ENCODE results near the gene RASSF3. TPM values are rescaled to one million over a fixed set of nuclear protein-coding genes. Genes with fewer than 3 reads are reported as not detected.
"Not testable (repeated sequence)": the region's sequence is repeated elsewhere in the genome, so short reads cannot be mapped to it uniquely, and the experiment has no call there.

The RASSF3 gene
- total RNA-seq, 1 donor from 2014 or later: 74.4 TPM

DNA sequence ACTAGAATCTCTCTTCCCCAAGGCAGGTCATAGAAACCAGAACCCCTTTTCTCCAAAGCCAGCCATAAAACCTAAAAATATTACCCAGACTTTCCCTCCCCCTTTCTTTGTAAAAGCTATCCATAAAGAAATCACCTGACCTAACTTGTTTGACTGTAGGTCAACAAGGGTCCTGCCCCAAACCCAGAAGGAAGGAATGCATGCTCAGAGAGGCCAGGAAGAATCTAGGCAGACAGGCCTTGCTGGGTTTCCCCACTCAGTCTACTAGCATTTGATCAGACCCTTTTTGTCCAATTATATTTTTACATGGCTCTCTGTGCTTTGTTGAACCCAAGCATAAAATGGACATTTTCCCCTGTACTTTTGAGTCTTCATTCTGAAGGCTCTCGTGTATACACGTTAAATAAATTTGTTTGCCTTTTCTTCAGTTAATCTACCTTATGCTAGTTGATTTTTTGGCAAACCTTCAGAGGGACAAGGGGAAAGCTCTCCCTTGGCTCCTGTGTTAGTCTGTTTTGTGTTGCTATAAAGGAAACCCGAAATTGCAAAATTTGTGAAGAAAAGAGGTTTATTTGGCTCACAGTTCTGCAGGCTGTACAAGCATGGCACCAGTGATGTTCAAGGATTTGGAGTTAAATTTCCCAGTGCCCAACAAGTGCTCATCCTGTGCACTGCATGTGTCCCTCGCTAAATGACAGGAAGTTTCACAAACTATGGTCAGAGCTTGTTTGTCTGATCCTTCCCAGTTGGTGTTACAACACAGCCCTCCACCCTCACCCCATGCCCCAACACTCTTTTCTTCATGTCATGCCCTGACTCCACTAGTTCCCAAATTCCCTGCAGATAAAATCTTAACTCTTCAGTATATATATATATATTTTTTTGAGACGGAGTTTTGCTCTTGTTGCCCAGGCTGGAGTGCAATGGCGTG, 14.2 kb upstream of the RASSF3 start:
- intact Hi-C loops (cut with micrococcal nuclease): no loop called here

DNA sequence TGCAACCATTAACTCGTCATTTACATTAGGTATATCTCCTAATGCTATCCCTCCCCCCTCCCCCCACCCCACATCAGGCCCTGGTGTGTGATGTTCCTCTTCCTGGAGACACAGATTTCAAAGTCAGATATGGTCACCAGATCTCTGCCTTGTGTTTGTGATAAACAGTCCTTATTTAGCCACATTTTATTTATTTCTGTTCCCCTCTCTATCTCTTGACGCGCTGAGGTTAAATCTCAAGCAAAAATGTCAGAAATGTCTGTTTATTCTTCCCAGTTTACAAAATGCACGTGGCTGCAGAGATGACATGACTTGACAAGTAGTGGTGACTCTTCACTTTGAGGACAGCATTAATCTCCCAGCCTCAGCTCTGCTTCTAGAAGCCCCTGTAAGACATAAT, 11.5 kb upstream of the RASSF3 start:
- intact Hi-C loops (cut with micrococcal nuclease): loop anchor here (1.0 kb wide), 1 partner anchor 10 kb away; no protein-coding TSS in a partner anchor

DNA sequence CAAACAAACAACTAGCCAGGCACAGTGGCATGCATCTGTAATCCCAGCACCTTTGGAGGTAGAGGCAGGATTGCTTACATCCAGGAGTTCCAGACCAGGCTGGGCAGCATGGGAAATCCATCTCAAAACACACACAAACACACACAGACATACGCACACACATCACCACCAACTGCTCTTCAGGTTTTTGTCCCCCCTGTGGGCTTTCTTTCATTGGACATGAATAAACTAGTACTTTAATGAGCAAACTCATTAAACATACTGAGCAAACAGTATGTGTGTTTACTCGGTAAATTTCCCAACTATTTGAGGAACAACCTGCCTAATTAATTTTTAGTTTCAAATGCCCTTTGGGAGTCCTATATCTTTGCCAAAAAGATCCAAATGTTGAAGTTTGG, 10.1 kb upstream of the RASSF3 start:
- intact Hi-C loops (cut with micrococcal nuclease): no loop called here

DNA sequence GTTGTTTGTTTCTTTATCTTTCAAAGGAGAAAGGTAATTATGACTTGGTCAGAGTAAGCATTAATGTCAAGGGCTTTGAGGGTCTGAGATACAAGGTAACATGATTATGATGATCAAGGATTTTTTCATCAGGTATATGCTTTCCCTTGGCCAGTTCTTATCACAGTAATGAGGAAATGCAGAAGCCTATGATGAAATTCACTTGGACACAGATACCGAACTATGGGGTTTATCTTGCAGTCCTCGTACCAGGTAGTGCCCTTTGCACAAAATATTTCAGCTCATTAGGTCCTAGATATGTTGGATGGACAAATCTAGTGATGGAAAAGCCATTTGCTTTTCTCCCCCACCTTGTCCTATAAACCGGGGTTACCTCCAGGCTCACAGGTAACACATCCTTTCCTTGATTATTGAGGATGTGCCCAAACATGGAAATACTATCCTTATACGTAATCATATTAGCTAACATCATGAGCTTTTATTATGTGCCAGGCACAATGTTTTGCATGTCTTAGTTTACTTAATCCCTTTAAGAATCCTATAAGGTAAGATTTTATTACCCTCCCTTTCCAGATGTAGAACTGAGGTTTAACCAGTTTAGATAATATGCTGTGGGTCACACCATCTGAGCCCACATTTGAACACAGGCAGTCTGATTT, 7.0 kb upstream of the RASSF3 start:
- intact Hi-C loops (cut with micrococcal nuclease): no loop called here

DNA sequence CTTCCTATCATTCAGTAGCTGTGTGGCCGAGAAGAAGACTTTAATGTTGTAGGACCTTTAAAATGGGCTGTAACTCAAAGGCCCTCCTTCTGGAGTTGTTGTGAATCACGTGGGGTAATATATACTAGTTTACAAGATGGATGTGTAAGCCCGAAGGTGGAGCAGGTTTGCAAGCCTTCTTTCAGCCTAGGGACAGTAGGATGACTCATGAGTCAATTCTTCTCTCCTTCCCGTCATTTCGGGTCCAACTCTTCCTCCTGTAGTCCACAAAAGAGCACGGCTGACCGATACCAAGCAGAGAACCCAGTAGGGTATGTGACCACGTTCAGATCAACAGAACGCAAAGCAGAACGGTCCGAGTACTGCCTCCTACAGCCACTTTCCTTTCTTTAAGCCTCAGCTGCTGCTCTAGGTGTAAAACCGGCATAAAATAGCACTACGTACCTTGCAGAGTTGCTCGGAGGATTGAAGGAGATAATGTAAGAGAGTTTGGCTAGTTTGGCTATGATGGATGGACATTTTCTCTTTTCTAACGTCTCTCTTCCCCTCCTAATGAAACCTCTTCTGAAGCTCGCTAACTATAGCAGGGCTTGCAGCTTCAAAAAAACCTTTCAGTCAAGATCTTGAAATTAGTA, 1.3 kb upstream of the RASSF3 start:
- intact Hi-C loops (cut with micrococcal nuclease): loop anchor here (1.0 to 2.0 kb wide), 9 partner anchors 10 to 205 kb away; partner anchors contain the start of genes GNS, TBK1 and XPOT

DNA sequence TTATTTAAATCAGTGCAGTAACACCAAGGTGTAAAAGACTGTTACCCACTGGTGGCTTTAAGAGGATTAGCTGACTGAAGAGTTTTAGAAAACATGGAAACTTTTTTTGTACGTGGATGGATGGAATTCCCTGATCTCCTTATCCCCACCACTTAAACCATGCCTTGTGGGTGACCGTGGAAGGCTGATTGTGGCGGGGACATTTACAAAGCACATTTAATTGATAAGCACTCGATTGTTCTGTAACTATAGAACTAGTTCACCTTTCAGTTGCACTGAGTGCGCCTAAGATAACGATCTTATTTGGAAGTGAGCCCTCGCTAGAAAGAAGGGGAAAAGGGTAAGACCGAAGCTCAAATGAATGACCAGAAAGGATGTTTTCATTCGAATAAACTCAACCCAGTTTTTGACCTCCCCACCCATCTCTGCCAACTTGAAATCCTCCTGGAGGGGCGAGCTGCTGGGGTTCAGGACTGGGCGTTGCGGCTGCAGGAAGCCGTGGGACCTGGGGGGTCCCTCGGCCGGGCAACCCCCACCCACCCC, 688 bp upstream of the RASSF3 start:
- intact Hi-C loops (cut with micrococcal nuclease): loop anchor here (1.0 to 5.0 kb wide), 12 partner anchors 10 to 1693 kb away; partner anchors contain the start of genes GNS, HELB, KICS2 and RXYLT1

DNA sequence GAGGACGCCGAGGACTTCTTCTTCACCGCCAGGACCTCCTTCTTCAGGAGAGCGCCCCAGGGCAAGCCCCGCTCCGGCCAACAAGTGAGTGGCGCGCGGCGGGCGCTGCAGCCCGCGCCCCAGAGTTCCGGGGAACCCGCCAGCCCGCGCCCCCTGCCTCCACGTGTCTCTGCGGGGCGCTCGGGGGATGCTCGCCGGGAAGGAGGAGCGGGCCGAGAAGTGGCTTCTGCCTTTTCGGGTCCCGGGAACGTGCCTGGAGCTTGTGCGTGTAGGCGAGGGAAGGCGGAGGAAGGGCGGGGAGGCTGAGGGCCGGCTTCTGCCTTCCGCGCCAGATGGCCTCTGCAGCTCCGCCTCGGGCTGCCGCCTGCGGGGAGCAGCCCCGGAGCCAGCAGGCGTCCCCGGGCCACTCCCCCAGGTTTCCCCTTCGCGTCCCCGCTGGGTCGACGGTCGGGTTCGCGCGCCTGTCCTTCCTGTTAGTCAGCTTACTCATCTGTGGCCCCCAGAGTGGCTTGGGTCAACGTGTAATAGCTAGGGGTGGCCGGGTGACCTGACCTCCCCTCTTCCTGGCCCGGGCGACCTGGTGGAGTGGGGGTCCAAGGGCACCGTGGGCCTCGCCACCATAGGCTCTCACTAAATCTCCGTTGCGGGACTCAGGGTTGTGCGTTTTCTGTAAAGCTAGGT, 505 bp downstream of the RASSF3 start:
- intact Hi-C loops (cut with micrococcal nuclease): loop anchor here (1.0 to 5.0 kb wide), 4 partner anchors 388 to 1692 kb away; partner anchors contain the start of genes HELB, KICS2, LEMD3 and RXYLT1

DNA sequence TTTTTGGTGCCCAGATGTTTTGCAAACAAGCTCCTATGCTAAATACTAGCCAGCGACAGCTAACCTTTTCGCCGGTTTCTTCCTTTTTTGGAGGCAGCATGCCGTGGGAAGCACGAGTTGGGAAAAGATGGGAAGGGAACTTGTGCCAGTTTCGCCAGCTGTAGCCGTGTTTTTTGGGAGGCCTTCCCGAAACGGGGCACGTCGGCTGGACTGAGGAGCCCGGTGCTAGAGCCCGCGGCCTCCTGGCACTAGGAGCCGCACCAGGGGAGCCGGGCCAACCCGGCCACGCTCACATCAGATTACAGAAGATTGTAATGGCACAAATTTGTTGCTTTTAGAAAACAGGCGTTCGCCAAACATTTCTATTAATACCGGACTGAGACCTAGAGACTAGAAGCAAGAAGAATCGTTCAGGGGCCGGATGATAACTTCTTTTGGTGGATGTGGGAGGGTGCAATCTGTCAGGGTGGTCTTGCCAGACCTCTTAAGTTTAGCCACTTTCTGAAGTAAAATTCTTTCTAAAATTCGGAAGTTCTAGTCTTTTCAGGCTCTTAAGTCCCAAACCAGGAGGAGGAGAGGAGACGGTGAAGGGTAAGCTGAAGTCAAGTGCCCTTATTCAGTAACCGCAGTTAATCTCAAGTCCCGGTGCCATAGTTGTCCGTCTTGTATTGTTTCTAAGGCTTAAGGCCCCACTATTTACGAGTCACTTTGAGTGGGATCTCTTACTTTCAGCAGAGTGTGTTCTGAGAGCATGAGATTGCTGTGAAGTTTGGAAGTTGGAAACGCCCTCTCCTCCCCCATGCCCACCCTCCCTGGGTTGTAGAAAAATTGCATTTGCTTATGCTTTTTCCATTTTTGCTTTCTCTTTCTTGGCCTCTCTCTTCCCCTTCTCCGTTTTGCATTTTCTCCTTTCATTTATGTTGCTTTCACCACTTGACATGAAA, 1.3 kb downstream of the RASSF3 start:
- intact Hi-C loops (cut with micrococcal nuclease): loop anchor here (1.0 to 5.0 kb wide), 5 partner anchors 14 to 1691 kb away; partner anchors contain the start of genes HELB, KICS2, LEMD3 and RXYLT1

DNA sequence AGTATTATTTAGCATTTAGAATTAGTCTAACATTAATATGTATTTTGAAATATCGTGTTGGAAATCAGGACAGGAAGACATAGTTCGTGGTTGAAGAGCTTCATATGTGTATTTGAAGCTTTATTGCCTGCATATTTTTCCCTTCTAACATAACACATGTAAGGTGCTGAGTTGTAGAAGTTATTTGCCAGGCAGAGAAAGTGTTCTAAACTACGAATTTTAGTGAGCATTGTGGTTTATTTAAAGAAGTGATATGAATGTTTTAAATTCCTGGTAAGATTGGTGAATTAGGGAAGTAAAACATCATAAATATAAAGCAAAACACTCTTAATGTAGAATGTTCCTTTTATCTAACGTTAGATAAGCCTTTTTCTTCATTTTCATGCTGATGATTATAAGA, 2.5 kb downstream of the RASSF3 start:
- intact Hi-C loops (cut with micrococcal nuclease): loop anchor here (1.0 to 5.0 kb wide), 4 partner anchors 12 to 1689 kb away; partner anchors contain the start of genes HELB, KICS2 and RXYLT1

DNA sequence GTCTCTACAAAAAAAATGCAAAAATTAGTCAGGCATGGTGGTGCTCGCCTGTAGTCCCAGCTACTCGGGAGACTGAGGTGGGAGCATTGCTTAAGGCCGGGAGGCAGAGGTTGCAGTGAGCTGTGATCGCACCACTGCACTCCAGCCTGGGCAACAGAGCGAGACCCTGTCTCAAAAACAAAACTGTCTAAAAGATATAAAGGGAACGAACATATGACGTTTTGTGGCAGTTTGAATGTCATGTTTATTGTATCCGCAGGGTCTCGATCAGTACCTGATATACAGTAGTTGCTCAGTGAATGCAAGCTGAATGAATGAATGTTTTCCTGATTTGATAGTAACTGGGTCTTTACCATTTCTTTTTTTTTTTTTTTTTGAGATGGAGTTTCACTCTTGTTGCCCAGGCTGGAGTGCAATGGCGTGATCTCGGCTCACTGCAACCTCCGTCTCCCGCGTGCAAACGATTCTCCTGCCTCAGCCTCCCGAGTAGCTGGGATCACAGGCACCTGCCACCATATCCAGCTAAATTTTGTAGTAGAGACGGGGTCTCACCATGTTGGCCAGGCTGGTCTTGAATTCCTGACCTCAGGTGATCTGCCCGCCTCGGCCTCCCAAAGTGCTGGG, 3.6 kb downstream of the RASSF3 start:
- intact Hi-C loops (cut with micrococcal nuclease): loop anchor here (5.0 kb wide), 3 partner anchors 392 to 1688 kb away; partner anchors contain the start of genes HELB, KICS2 and RXYLT1

DNA sequence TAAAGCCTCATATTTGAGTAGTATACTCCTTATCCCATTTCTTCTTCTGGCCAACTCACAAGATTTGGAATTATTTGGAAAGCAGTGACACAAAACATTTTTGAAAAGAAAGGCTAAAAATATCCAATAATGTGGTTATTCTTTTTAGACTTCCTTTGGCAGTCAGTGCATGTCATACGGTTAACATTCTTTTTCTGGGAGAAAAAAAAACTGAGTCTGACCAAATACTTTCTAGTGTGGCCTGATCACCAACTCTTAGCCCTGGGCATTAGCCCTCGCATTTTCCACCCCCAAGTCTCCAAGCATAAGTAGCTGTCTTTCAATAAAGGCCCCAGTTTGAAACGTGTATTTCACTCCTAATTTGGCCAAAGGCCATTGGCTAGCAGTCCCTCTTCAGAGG, 5.9 kb downstream of the RASSF3 start:
- intact Hi-C loops (cut with micrococcal nuclease): no loop called here

DNA sequence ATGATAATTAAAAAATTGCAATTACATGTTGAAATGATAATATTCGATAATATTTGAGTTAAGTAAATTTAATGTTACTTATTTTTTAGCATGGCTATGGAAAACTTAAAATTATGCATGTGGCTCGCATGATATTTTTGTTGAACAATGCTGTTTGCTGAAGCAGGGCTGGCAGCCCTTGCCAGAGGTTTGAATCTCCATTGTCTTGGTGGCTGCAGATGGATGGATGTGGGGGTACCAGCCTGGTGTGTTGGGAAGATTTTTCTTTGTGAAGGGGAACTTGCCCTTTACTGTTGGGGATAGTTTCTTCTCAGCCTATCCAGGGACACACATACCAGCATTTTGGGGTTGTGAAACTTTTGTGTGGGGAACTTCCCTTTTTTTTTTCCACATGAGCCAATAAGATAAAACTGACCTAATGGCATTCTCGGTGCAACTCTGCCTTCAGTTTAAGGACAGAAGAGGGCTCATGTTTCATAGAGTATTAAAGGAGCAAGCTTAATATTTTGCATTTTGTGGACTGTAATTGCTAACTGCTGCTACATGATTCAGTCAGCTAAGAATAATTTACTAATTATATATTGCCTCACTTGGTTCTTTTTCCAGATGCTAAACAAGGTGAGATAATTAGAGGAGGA, 8.8 kb downstream of the RASSF3 start:
- intact Hi-C loops (cut with micrococcal nuclease): no loop called here

DNA sequence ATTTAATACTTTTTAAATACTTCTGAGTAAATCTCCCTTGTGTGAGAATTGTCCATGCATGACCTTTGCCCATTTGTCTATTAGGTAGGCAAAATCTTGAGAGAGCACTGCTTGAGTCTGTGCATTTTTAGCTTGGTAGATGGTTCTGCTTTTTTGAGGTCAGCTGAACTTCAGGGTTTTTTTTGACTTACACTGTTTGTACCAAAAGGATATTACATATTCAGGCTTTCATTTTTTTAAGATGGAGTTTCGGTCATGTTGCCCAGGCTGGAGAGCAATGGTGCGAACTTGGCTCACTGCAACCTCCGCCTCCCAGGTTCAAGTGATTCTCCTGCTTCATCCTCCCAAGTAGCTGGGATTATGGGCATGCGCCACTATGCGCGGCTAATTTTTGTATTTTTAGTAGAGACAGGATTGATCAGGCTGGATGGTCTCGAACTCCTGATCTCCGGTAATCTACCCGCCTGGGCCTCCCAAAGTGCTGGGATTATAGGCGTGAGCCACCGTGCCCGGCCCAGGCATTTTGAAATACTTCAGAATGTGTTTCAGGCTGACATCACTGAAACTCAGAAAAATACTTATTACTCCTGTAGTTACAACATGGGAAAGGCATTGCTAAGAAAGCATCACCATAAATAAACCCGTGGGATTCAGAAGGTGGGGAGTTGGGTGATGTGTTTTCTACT, 11.1 kb downstream of the RASSF3 start:
- intact Hi-C loops (cut with micrococcal nuclease): no loop called here

DNA sequence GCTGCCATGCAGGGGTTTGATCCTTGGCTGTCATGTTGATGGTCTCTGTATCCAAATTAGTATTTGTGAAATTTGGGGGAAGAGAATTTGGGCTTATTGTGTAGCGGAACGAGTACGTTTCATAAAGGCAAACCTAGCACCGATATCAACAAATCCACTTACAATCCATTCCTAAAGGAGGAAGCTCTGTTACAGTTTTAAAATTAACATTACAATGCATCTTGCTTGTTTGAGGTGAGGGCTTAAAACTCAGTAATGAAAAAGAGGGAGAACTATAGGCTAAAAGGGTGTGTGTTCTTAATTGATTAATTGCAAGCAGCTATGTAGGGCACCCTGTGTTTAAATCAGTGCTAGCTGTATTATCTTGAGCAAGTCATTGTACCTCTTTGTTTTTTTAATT, 13.7 kb downstream of the RASSF3 start:
- intact Hi-C loops (cut with micrococcal nuclease): no loop called here

DNA sequence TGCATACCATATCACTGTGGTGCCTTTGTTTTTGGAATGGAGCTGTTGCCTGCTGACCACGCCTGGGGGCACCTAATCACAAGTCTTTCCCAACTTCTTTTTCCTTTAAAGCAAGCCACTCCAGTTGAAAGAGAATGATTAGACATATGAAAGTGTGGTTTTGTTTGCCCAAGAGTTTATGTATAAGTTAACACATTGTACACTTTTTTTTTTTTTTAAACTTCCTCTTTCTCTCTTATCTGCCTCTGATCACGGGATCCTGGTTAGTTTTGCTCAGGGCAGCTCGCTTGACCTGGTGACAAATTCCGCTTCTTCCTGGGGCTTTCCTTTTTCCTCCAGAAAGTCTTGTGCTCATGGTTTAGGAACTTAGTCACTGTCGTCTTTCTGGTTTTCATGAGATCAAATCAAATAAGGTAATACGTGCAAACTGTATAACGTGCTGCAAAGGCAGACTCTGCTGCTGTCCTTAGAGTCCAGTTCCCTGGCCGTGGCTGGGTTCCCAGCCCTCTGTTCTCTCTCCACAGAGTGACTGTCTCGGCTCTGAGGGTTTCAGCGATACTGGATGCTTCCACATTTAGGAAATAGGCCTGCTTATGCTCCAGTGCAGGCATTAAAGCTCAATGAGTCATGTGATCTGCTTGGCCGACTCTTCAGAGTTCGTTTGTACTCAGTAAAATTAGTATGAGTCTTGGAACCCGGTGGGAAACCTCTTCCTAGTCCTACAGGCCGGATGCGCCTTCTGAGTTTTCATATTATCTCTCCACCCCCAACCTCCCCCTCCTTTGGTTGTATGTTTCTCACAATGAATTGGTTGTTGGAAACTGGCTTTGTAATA, 15.2 kb downstream of the RASSF3 start:
- intact Hi-C loops (cut with micrococcal nuclease): loop anchor here (1.0 kb wide), 1 partner anchor 13 kb away; no protein-coding TSS in a partner anchor

DNA sequence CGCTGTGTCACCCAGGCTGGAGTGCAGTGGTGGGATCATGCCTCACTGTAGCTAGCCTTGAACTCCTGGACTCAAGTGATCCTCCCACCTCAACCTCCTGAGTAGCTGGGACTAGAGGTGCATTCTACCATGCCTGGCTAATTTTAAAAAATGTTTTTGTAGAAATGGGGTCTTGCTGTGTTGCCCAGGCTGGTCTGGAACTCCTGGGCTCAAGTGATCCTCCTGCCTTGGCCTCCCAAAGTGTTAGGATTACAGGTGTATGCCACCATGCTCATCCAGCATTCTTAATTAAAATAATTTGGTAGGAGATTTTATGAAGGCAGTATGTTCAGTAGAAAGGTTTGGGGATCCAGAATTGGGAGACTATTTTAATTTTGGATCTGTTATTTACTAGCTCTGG, 16.3 kb downstream of the RASSF3 start:
- intact Hi-C loops (cut with micrococcal nuclease): not testable (repeated sequence)

DNA sequence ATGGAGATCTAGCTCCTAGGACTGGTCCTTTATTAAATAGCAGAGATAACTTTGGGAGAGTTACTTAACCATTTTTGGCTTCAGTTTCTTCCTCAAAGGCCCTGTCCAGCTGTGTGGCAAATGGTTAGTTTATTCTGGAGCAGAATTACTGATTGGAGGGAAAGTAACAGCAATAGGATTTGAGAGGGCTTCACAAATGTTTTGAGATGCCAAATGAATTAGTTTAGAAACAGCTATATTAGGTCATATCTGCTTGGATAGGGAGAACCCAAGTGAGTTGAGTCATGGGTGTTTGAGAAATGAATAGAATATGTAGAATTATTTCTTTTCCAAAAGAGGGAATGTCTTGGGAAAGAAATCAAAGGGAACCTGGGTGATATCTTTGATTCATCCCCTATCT, 17.5 kb downstream of the RASSF3 start:
- intact Hi-C loops (cut with micrococcal nuclease): no loop called here
